SK-N-SH (cell line): ENCODE results near the gene TGM3. TPM values are rescaled to one million over a fixed set of nuclear protein-coding genes. Genes with fewer than 3 reads are reported as not detected.

Experiments
- CTCF ChIA-PET: fragments of 300-600, 350-600 bp; formaldehyde crosslinking; extraction: SDS; loops from one replicate; lab custom pipeline; 2021; lab: Yijun Ruan, JAX
- POLR2A ChIA-PET: fragments of 350-600 bp; sonication (Branson Sonifier 250); formaldehyde crosslinking; extraction: SDS; loops from one replicate; lab custom pipeline; 2020; ENCODE audit warnings: antibody characterized with exemption, inconsistent platforms; lab: Yijun Ruan, JAX
- DNase-seq: peaks from one replicate; pipeline ENCODE4 v3.0.0; 2012
- H2AFZ ChIP-seq: fragments of 200-600 bp; sonication (generic); 2 replicates; pipeline ENCODE4 v1.8.1; 2016; ENCODE audit warnings: antibody characterized with exemption, mild to moderate bottlenecking, low read depth
- H3F3A ChIP-seq: fragments of 200-600 bp; sonication (generic); replicated peaks from 2 replicates; pipeline ENCODE3; 2016; ENCODE audit warnings: antibody characterized with exemption, mild to moderate bottlenecking; ENCODE audit not compliant: insufficient read depth
- H3K27ac ChIP-seq, 2 experiments: fragments of 200-500 bp in 1 of 2; fragments of 200-600 bp in 1 of 2; sonication (Bioruptor generic) in 1 of 2; sonication (generic), shearing (Covaris generic) in 1 of 2; 2 replicates each; pipeline versions ENCODE4 v1.5.1 to v1.6.1; 2014 to 2016; ENCODE audit warnings: low read depth in 2 of 2, inconsistent platforms in 1 of 2, low read length in 1 of 2, mild to moderate bottlenecking in 1 of 2, mixed read lengths in 1 of 2
- H3K27me3 ChIP-seq: fragments of 200-600 bp; sonication (generic), shearing (Covaris generic); 2 replicates; pipeline ENCODE4 v1.6.1; 2016; ENCODE audit warnings: mixed run types; ENCODE audit not compliant: insufficient read depth
- H3K36me3 ChIP-seq, 2 experiments: fragments of 200-500 bp in 1 of 2; fragments of 200-600 bp in 1 of 2; sonication (Bioruptor generic) in 1 of 2; sonication (generic) in 1 of 2; replicated peaks in 1 of 2; 2 replicates each; pipeline versions ENCODE3 to v1.5.1; 2014 to 2016; ENCODE audit warnings: low read length in 1 of 2, mild to moderate bottlenecking in 1 of 2; ENCODE audit not compliant: insufficient read depth in 2 of 2, control insufficient read depth in 1 of 2
- H3K4me1 ChIP-seq, 2 experiments: fragments of 200-500 bp in 1 of 2; fragments of 200-600 bp in 1 of 2; sonication (Bioruptor generic) in 1 of 2; sonication (generic), shearing (Covaris generic) in 1 of 2; 2 replicates each; pipeline versions ENCODE4 v1.5.1 to v1.6.1; 2014 to 2016; ENCODE audit warnings: low read depth in 1 of 2, low read length in 1 of 2, mixed run types in 1 of 2; ENCODE audit not compliant: insufficient read depth in 2 of 2, control insufficient read depth in 1 of 2
- H3K4me2 ChIP-seq: fragments of 200-600 bp; sonication (generic), shearing (Covaris generic); 2 replicates; pipeline ENCODE4 v1.6.1; 2017; ENCODE audit warnings: mixed run types
- H3K4me3 ChIP-seq, 2 experiments: fragments of 200-500 bp in 1 of 2; fragments of 200-600 bp in 1 of 2; sonication (Bioruptor generic) in 1 of 2; sonication (generic), shearing (Covaris generic) in 1 of 2; 2 replicates each; pipeline versions ENCODE4 v1.5.1 to v1.8.1; 2014 to 2016; ENCODE audit warnings: low read depth in 2 of 2, inconsistent platforms in 1 of 2, low read length in 1 of 2, mild to moderate bottlenecking in 1 of 2, mixed read lengths in 1 of 2, moderate library complexity in 1 of 2
- H3K79me2 ChIP-seq: fragments of 200-600 bp; sonication (generic); 2 replicates; pipeline ENCODE4 v1.8.1; 2017; ENCODE audit warnings: mild to moderate bottlenecking; ENCODE audit not compliant: insufficient read depth
- H3K9ac ChIP-seq: fragments of 200-600 bp; sonication (generic); 2 replicates; pipeline ENCODE4 v1.6.1; 2017; ENCODE audit warnings: mixed run types
- H3K9me2 ChIP-seq: fragments of 200-600 bp; sonication (generic); 2 replicates; pipeline ENCODE4 v1.6.1; 2017; ENCODE audit warnings: mixed run types
- H3K9me3 ChIP-seq: fragments of 200-600 bp; sonication (generic); 2 replicates; pipeline ENCODE4 v1.6.1; 2017; ENCODE audit warnings: mixed run types, mild to moderate bottlenecking, moderate library complexity
- H4K20me1 ChIP-seq: fragments of 200-600 bp; sonication (generic); 2 replicates; pipeline ENCODE4 v1.6.1; 2017; ENCODE audit warnings: mild to moderate bottlenecking, mixed run types; ENCODE audit not compliant: insufficient read depth
- EP300 ChIP-seq, 2 experiments: IDR thresholded peaks; 2 replicates each; pipeline versions ENCODE4 v1.4.0 to v1.6.1; 2012; ENCODE audit warnings: borderline replicate concordance in 1 of 2, low read depth in 1 of 2, low read length in 1 of 2
- FOSL2 ChIP-seq: IDR thresholded peaks from 2 replicates; pipeline ENCODE4 v1.4.0; 2012; ENCODE audit warnings: low read depth, mild to moderate bottlenecking, moderate library complexity, borderline replicate concordance
- GABPA ChIP-seq: IDR thresholded peaks from 2 replicates; pipeline ENCODE4 v1.4.0; 2012; ENCODE audit warnings: low read depth, mild to moderate bottlenecking
- GATA2 ChIP-seq: sonication (generic); formaldehyde crosslinking; IDR thresholded peaks from 2 replicates; pipeline ENCODE4 v1.5.0; 2020; ENCODE audit warnings: mild to moderate bottlenecking, missing genetic modification reagents
- JUND ChIP-seq: IDR thresholded peaks from 2 replicates; pipeline ENCODE4 v1.4.0; 2012
- MEF2A ChIP-seq: IDR thresholded peaks from 2 replicates; pipeline ENCODE4 v1.4.0; 2012; ENCODE audit warnings: low read depth, borderline replicate concordance
- MXI1 ChIP-seq: IDR thresholded peaks from 2 replicates; pipeline ENCODE4 v1.6.1; 2012; ENCODE audit warnings: mild to moderate bottlenecking, low read depth, low read length, improper control_type of control experiment
- POLR2AphosphoS5 ChIP-seq: IDR thresholded peaks from 2 replicates; pipeline ENCODE4 v1.6.1; 2012; ENCODE audit warnings: low read depth, low read length
- RCOR1 ChIP-seq: fragments of 150-350 bp; IDR thresholded peaks from 2 replicates; pipeline ENCODE4 v1.6.1; 2017; ENCODE audit warnings: antibody characterized with exemption, low read length
- RXRA ChIP-seq: IDR thresholded peaks from 2 replicates; pipeline ENCODE4 v1.4.0; 2012; ENCODE audit warnings: low read depth, mild to moderate bottlenecking, borderline replicate concordance
- SIN3A ChIP-seq: IDR thresholded peaks from 2 replicates; pipeline ENCODE4 v1.6.1; 2012; ENCODE audit warnings: low read depth, mild to moderate bottlenecking, low read length, moderate library complexity, borderline replicate concordance
- TAF1 ChIP-seq: IDR thresholded peaks from 2 replicates; pipeline ENCODE4 v1.6.1; 2012; ENCODE audit warnings: low read depth, mild to moderate bottlenecking, low read length, moderate library complexity, borderline replicate concordance
- TEAD4 ChIP-seq: IDR thresholded peaks from 2 replicates; pipeline ENCODE4 v1.4.0; 2012; ENCODE audit warnings: mild to moderate bottlenecking, borderline replicate concordance; ENCODE audit not compliant: insufficient read depth
- YY1 ChIP-seq: IDR thresholded peaks from 2 replicates; pipeline ENCODE4 v1.4.0; 2012; ENCODE audit warnings: low read depth, mild to moderate bottlenecking
- WGBS: methylation state at CpG from one replicate; pipeline ENCODE4 v1.1.6; 2017; ENCODE audit warnings: low lambda C conversion rate; 5-methylcytosine and 5-hydroxymethylcytosine counted together
- polyA plus RNA-seq, 3 experiments: library from polyadenylated mRNA; depleted of rRNA; stranded (reverse); fragments of >200 nt; gene quantifications; 2 replicates each; pipeline ENCODE4 v1.2.3, GENCODE V29; 2012
- TF ChIP-seq, protein P1 (sequence below): IDR thresholded peaks from 2 replicates; pipeline ENCODE4 v1.4.0; 2012; ENCODE audit warnings: low read depth
- TF ChIP-seq, protein P2 (sequence below): IDR thresholded peaks from 2 replicates; pipeline ENCODE4 v1.4.0; 2012; ENCODE audit warnings: low read depth, borderline replicate concordance

TGM3 gene
- polyA plus RNA-seq, 1 of the 3 experiments (the other 2 are of a cell fraction): not detected

DNA sequence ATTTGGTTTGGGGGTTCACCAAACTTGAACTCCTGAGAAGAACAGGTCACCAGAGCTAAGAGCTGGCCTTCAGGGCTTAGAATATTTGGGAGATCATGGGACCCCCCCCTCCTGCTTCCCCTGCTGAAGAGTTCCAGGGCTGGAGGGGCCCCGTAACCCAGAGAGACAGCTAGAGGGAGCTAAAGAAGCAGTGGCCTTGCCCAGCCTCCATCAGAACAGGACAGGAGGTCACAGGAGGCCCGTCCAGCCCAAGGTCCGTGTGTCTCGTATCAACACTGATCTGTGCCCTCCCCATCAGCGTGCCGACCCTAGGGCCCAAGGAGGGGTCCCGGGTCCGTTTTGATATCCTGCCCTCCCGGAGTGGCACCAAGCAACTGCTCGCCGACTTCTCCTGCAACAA lies 44.3 kb downstream of the TGM3 start:
- Histone ChIP-seq H4K20me1 (no peaks in the 10 kb centered on the region), H3K4me3 (no peak overlapping the region), H3K4me1 (no peaks in the 10 kb centered on the region), H3K9ac (no peak overlapping the region), H3K36me3 (no peaks in the 10 kb centered on the region), H2AFZ (no peak overlapping the region), H3K27ac (no peak overlapping the region)
- ChIA-PET CTCF (interaction anchor here (0.9 kb wide), 1 partner anchor 54 kb away, joined by 3 read pairs; no protein-coding TSS in a partner anchor), POLR2A (no interaction called here)
- DNase-seq: no peak
- 53% methylated on average over 3 of the region's 11 CpGs for WGBS
- no peak for TF ChIP-seq RXRA
- no peak for TF ChIP-seq TEAD4
- no peak for TF ChIP-seq GATA2
- TF ChIP-seq RCOR1: no peak
- TF ChIP-seq YY1: no peak
- TF ChIP-seq GABPA: no peak
- TF ChIP-seq EP300 (IDR thresholded peaks at IDR 0.05; ENCODE audit: borderline replicate concordance in 1 of 2, low read depth in 1 of 2, low read length in 1 of 2): no peak
- TF ChIP-seq JUND: no peak
- TF ChIP-seq, all 33 proteins: peak for 0
- no peaks in the 10 kb centered on the region for H3K79me2 ChIP-seq
- H3K4me2 ChIP-seq: no peak overlapping the region
- H3F3A ChIP-seq: no peaks in the 10 kb centered on the region
- no peaks in the 10 kb centered on the region for H3K9me3 ChIP-seq
- no peaks in the 10 kb centered on the region for H3K9me2 ChIP-seq
- no peaks in the 10 kb centered on the region; the same call in 1 of the 2 replicates for H3K27me3 ChIP-seq

DNA sequence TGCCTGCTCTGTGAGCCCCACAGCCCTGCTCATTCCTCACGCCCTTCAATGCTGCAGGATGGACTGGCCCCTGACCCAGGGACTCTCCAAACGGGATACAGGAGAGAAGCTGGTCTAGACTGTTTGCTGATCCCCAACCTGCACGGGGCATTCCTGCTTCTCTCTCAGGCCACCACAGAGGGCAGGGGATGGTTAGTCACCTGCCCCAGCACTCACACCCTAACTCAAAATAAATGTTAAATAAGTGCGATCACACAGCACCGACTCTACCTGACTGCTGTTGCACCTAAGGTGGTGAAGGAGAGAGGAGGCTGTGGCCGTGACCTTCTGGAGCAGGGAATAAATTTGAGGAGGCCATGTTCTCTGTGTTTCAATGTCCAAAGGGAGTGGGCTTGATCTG lies 45.0 kb downstream of the TGM3 start:
- Histone ChIP-seq H3K4me1 (no peaks in the 10 kb centered on the region), H3K9me3 (no peaks in the 10 kb centered on the region), H3K27me3 (no peaks in the 10 kb centered on the region; the same call in 1 of the 2 replicates)
- TF ChIP-seq FOSL2: no peak
- no peak for TF ChIP-seq MEF2A
- TF ChIP-seq, protein P1, sequence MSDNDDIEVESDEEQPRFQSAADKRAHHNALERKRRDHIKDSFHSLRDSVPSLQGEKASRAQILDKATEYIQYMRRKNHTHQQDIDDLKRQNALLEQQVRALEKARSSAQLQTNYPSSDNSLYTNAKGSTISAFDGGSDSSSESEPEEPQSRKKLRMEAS: no peak
- no peak for TF ChIP-seq MXI1
- no peak for TF ChIP-seq SIN3A
- no peak for TF ChIP-seq RCOR1
- TF ChIP-seq, protein P2, sequence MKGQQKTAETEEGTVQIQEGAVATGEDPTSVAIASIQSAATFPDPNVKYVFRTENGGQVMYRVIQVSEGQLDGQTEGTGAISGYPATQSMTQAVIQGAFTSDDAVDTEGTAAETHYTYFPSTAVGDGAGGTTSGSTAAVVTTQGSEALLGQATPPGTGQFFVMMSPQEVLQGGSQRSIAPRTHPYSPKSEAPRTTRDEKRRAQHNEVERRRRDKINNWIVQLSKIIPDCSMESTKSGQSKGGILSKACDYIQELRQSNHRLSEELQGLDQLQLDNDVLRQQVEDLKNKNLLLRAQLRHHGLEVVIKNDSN: no peak
- no peak for TF ChIP-seq POLR2AphosphoS5
- no peak for TF ChIP-seq TAF1
- TF ChIP-seq, all 33 proteins: peak for 0
- DNase-seq: no peak
- CTCF ChIA-PET: no interaction called here
- H3K4me2 ChIP-seq: no peak overlapping the region
- no peak overlapping the region for H3K4me3 ChIP-seq
- H3K27ac ChIP-seq: no peak overlapping the region
- H2AFZ ChIP-seq: no peak overlapping the region
- H3K79me2 ChIP-seq: no peaks in the 10 kb centered on the region
- H3K9ac ChIP-seq: no peak overlapping the region
- 50% methylated on average over 6 of the region's 6 CpGs for WGBS
- no peaks in the 10 kb centered on the region for H3K36me3 ChIP-seq
- no peaks in the 10 kb centered on the region for H3K9me2 ChIP-seq
- H4K20me1 ChIP-seq: no peaks in the 10 kb centered on the region
- POLR2A ChIA-PET: no interaction called here
- no peaks in the 10 kb centered on the region for H3F3A ChIP-seq
